HG03442 (cell line): Measurements from ENCODE around the gene SLC16A5.
"Not testable (repeated sequence)": the region's sequence is repeated elsewhere in the genome, so short reads cannot be mapped to it uniquely, and the experiment has no call there.

Experiments used
- ATAC-seq: cut with Tn5 transposase; IDR thresholded peaks from one replicate; pipeline ENCODE4 v1.9.1; 2021; ENCODE audit warnings: mild to moderate bottlenecking, moderate library complexity; ENCODE audit not compliant: unreplicated experiment

The SLC16A5 gene

DNA sequence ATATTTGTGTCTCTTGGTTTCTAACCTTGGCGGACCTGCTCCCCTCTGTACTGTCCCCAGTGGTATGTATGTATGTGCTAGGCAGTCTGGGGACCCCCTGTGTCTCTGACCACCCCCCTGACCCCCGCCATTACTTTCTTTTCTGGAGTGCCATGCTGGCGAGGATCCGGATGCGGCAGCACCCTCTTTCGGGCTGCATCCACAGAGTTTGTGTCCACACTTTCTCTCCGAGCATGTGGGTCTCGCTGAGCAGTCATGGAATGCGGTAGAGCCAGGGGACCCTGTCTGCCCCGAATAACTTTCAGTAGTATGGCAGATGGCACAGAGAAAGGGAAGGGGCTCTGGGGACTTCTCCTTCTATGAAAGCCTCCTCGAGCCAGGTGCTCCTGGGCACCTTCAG lies 23.7 kb upstream of the SLC16A5 start:
- no peak for ATAC-seq

DNA sequence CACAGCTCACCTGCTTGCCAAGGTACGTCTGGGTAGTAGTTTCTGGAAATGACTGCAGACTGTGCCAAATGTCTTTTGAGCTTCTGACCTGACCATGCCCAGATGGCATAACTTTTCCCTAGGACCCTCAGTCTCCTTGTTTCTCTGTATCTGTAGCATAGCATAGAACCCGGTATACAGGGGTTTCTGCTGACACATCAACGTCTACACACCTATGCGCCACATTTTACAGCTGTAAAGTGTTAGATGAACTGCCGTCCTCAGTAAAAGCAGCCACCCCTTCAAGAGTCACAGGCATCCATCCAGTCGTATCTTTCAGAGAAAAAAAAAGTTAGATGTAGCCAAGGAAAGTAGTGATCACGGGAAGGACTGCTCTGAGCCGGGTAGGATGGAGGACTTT lies 23.3 kb upstream of the SLC16A5 start:
- ATAC-seq, result no peak

DNA sequence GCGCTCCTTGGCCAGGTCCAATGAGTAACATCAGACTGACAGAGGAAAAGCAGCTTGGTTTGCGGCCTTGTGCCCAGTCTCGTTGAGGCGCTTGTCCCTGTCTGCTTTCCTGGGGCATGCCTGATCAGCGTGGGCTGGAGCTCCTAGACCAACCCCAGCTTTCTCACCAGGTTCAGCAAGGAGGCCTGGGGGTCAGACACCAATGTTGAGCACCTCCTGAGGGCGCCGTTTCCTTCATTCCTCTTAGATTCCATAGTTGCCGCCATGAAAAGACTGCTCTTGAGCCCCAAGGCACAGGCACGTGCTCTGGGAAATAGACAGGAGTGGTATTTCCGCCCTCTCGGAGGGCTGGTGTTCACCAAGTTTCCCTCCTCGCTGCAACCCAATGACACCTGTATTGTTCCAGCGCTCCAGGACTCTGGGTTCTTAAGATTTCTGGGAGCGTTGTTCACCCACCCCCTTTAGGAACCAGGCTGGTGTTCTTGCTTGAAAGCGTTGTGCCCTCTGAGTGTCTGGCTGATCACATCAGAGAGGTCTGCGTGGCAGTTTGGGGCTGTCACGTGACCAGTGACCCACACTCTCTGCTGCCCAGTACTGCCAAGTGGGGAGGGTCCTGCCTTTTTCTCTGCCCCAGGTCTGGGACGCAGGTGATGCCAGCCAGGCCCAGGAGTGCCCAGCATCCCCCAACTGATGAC lies 22.7 kb upstream of the SLC16A5 start:
- no peak for ATAC-seq

- no peak for ATAC-seq
Measured at GRCh38 chr17:75065562-75066151, 22.1 kb upstream of the SLC16A5 start.

- no peak for ATAC-seq
Measured at GRCh38 chr17:75067856-75068255, 19.9 kb upstream of the SLC16A5 start.

DNA sequence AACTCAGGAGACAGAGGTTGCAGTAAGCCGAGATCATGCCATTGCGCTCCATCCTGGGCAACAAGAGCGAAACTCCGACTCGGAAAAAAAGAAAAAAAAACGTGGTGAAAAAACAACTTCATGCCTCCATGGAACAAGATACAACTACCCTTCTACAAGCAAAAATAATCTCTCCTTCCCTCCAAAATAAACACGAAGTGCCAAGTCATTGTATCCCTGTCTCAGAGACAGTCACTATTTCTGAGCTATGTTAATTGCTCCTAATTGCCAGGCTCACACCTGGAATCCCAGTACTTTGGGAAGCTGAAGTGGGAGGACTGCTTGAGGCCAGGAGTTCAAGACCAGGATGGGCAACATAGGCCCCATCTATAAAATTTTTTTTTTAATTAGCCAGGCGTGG lies 19.0 kb upstream of the SLC16A5 start:
- ATAC-seq, result no peak

- ATAC-seq, result no peak
Measured at GRCh38 chr17:75069783-75070182, 18.0 kb upstream of the SLC16A5 start.

- ATAC-seq, result not testable (repeated sequence)
Measured at GRCh38 chr17:75071478-75072271, 16.1 kb upstream of the SLC16A5 start.

- not testable (repeated sequence) for ATAC-seq
Measured at GRCh38 chr17:75072909-75073308, 14.8 kb upstream of the SLC16A5 start.

DNA sequence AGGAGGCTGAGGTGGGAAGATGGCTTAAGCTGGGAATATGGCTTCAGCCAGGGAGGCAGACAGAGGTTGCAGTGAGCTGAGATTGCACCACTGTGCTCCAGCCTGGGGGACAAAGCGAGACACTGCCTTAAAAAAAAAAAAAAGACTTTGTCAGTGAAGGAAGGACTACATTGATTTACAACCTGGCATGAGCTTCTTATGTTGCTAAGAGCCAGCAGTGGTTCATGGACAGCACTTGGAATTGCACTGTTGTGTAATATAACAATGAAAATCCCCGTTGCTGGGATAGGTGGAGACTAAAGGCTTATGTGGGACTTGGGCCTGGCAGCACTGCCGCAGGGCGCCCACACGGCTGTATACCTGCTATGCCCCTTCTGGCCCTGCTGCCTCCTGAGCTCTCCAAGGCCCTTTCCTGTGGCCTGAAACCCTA lies 14.1 kb upstream of the SLC16A5 start:
- ATAC-seq, result no peak

DNA sequence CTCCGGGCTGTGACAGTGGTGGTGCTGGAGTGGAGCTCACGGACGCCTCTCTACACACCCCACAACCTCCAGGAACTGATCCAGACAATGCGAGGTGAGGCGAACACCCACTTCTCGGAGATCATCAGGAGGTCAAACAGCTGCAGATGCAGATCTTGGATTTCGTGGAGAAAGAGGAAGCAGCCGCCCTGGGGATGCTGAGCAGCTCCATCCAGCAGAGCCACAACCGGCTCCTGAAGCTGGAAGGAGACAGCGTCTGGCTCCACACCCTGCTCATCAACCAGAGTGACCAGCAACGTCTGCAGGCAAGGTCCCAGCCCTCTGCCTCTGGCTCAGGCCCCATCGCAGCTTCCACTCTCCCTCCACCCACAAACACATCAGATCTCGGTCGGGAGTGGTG lies 13.2 kb upstream of the SLC16A5 start:
- no peak for ATAC-seq

DNA sequence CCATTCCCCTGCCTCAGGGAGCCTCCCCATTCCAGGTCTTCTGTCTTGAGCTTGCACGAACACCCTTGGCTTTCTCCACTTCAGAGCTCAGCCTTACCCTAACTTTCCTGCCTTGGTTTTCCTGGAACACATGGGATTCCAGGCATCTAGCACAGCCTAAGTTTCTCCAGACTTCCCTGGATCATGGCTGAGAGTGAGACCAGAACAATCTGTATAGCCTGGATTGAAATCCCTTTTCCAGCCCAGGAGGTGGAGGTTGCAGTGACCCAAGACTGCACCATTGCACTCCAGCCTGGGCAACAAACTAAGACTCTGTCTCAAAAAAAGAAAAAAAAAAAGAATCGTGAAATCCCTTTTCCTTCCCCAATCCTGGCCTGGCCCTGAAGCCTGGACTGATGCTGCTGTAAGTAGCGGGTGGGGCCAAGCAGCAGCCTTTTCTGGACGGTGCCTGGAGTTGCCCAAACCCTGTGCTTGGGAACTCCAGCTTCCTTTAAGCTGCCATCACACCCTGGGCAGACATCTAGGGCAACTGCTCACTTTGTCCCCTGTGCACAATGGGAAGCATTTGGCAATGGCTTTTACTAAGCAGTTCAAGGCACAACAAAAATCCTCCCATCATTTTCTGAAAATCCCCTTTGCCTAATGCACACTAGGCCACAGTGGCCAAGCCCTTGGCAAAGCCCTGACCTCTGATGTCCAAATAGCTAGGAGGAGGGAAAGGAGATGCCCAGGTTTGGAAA lies 12.0 kb upstream of the SLC16A5 start:
- no peak for ATAC-seq

- no peak for ATAC-seq
Measured at GRCh38 chr17:75077072-75077495, 10.7 kb upstream of the SLC16A5 start.

DNA sequence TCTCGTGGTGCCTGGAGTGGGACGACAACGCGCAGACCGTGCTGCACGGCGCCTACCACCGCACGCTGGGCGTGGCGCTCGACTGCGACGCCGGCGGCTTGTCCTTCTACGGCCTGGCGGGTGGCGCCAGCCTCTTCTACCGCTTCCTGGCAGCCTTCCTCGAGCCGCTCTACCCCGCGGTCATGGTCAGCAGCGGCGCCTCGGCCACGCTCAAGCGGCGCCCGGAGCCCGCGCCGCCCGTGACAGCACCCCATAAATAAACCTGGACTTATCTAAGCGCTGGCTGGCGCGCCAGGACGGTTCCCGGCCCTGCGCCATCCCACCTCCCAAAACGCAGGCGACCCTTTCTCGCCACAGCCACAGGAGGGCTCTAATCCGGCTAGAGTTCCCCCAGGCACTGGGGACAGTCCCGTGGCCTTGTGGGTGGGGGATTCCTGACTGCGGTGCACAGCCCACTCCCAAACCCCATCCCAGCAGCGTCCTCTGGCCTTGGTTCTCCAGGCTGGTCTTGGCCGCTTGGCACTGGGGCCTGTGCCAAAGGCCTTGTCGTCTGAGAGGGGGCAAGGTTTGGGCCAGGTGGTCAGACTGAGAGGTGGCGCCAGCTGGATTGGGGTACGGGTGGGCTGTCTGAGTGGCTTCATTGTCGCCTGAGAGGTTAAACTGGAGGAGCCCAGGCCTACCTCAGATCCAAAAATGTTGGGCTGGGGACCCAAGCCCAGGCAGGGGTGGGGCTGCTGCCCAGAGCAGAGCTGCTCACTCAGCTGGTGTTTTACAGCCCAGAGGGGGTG lies 10.1 kb upstream of the SLC16A5 start:
- ATAC-seq, result no peak

GRCh38 chr17:75078284-75079022 lies 9.3 kb upstream of the SLC16A5 start:
- ATAC-seq, result no peak

GRCh38 chr17:75079023-75079373 lies 8.8 kb upstream of the SLC16A5 start:
- no peak for ATAC-seq

GRCh38 chr17:75081611-75082540 lies 5.9 kb upstream of the SLC16A5 start:
- no peak for ATAC-seq

DNA sequence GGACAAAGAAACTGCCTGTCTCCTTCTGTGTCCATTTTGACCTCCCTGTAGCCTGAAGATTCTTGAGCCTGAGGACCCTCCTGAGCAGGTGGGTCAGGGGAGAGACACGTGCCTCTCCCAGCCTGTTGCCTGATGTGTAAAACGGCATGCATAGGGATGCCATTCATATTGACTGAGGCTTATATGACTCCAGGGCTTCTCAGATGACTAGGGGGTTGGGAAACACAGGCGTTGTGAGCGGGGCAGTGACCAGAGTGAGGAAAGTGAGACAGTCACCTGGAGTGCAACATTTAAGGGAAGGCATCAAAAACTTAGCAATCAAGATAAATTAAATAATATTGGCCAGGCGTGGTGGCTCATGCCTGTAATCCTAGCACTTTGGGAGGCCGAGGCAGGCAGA lies 5.1 kb upstream of the SLC16A5 start:
- ATAC-seq, result no peak
